Measurements from ENCODE around the gene WNT2. TPM values are rescaled to one million over a fixed set of nuclear protein-coding genes. Genes with fewer than 3 reads are reported as not detected.

WNT2 gene
- polyA plus RNA-seq, 1 experiment: 8.4 TPM

GRCh38 chr7:117274951-117275350 lies 47.9 kb downstream of the WNT2 start:
- ChIA-PET CTCF (no interaction called here), POLR2A (no interaction called here)
- DNase-seq (ENCODE audit: low read depth): no peak
- Histone ChIP-seq H3K4me3 (ENCODE audit: low read depth, low read length) (no peak overlapping the region), H3K27me3 (ENCODE audit: control insufficient read depth, insufficient read depth, low read length) (no peaks in the 10 kb centered on the region), H3K36me3 (ENCODE audit: control insufficient read depth, insufficient read depth, low read length) (no peaks in the 10 kb centered on the region)
- TF ChIP-seq CTCF (IDR thresholded peaks at IDR 0.05; ENCODE audit: insufficient read depth, low read depth, low read length): no peak

GRCh38 chr7:117273814-117274225 lies 49.0 kb downstream of the WNT2 start:
- Histone ChIP-seq H3K4me3 (ENCODE audit: low read depth, low read length) (no peak overlapping the region), H3K27me3 (ENCODE audit: control insufficient read depth, insufficient read depth, low read length) (no peaks in the 10 kb centered on the region), H3K36me3 (ENCODE audit: control insufficient read depth, insufficient read depth, low read length) (no peaks in the 10 kb centered on the region)
- TF ChIP-seq CTCF (IDR thresholded peaks at IDR 0.05; ENCODE audit: insufficient read depth, low read depth, low read length): no peak
- POLR2A ChIA-PET: no interaction called here
- no peak for DNase-seq (ENCODE audit: low read depth)
- CTCF ChIA-PET: no interaction called here

- CTCF ChIA-PET: interaction anchor here (1.7 kb wide), 1 partner anchor 10 kb away, joined by 4 read pairs; no protein-coding TSS in a partner anchor
- Histone ChIP-seq H3K36me3 (ENCODE audit: control insufficient read depth, insufficient read depth, low read length) (no peaks in the 10 kb centered on the region), H3K4me3 (ENCODE audit: low read depth, low read length) (no peak overlapping the region), H3K27me3 (ENCODE audit: control insufficient read depth, insufficient read depth, low read length) (no peaks in the 10 kb centered on the region)
- DNase-seq (ENCODE audit: low read depth): no peak
- POLR2A ChIA-PET: no interaction called here
- TF ChIP-seq CTCF (IDR thresholded peaks at IDR 0.05; ENCODE audit: insufficient read depth, low read depth, low read length): no peak
Measured at GRCh38 chr7:117273325-117273724, 49.5 kb downstream of the WNT2 start.

- CTCF ChIA-PET: interaction anchor here (1.7 kb wide), 1 partner anchor 8 kb away, joined by 4 read pairs; no protein-coding TSS in a partner anchor
- POLR2A ChIA-PET: no interaction called here
Measured at GRCh38 chr7:117272017-117272759, 50.7 kb downstream of the WNT2 start.

GRCh38 chr7:117271566-117271965 lies 51.3 kb downstream of the WNT2 start:
- ChIA-PET POLR2A (no interaction called here), CTCF (interaction anchor here (1.2 kb wide), 1 partner anchor 9 kb away, joined by 3 read pairs; no protein-coding TSS in a partner anchor)
- Histone ChIP-seq H3K4me3 (ENCODE audit: low read depth, low read length) (no peak overlapping the region), H3K27me3 (ENCODE audit: control insufficient read depth, insufficient read depth, low read length) (no peaks in the 10 kb centered on the region), H3K36me3 (ENCODE audit: control insufficient read depth, insufficient read depth, low read length) (no peaks in the 10 kb centered on the region)
- no peak for DNase-seq (ENCODE audit: low read depth)
- TF ChIP-seq CTCF (IDR thresholded peaks at IDR 0.05; ENCODE audit: insufficient read depth, low read depth, low read length): no peak

More at GRCh38 chr7:117272017-117272759, 50.7 kb downstream of the WNT2 start:
- H3K27me3 ChIP-seq (ENCODE audit: control insufficient read depth, insufficient read depth, low read length): no peaks in the 10 kb centered on the region
- no peak for TF ChIP-seq CTCF (IDR thresholded peaks at IDR 0.05; ENCODE audit: insufficient read depth, low read depth, low read length)
- H3K4me3 ChIP-seq (ENCODE audit: low read depth, low read length): no peak overlapping the region
- no peak for DNase-seq (ENCODE audit: low read depth)
- no peaks in the 10 kb centered on the region for H3K36me3 ChIP-seq (ENCODE audit: control insufficient read depth, insufficient read depth, low read length)

Data from BJ (cell line).